Omental fat pad (tissue), 4 donors: ENCODE results near the gene XPC. TPM values are rescaled to one million over a fixed set of nuclear protein-coding genes. Genes with fewer than 3 reads are reported as not detected.

ENCODE experiments used
- ATAC-seq: fragments of 150-250 bp; one replicate; pipeline ENCODE4 v1.9.1; 2016; ENCODE audit warnings: mild to moderate bottlenecking, moderate library complexity; ENCODE audit not compliant: low FRiP score
- DNase-seq: peaks from one replicate; pipeline ENCODE4 v3.0.0-alpha.2; 2019; ENCODE audit warnings: low spot score
- total RNA-seq, 4 donors: library from RNA; depleted of rRNA; stranded (reverse); fragments of >200 nt; gene quantifications; one replicate each; pipeline ENCODE4 v1.1.0, GENCODE V29; 2016
- TF ChIP-seq, protein P1 (sequence below), 3 donors: fragments of 450-650 bp; IDR thresholded peaks; one replicate each; pipeline ENCODE4 v1.5.1; 2016 to 2017; ENCODE audit warnings: antibody characterized with exemption in 3 of 3, mild to moderate bottlenecking in 3 of 3, moderate library complexity in 2 of 3

Gene XPC
- total RNA-seq, 4 donors from 2014 or later: 26.5 to 47.8 (median 33.8) TPM

DNA sequence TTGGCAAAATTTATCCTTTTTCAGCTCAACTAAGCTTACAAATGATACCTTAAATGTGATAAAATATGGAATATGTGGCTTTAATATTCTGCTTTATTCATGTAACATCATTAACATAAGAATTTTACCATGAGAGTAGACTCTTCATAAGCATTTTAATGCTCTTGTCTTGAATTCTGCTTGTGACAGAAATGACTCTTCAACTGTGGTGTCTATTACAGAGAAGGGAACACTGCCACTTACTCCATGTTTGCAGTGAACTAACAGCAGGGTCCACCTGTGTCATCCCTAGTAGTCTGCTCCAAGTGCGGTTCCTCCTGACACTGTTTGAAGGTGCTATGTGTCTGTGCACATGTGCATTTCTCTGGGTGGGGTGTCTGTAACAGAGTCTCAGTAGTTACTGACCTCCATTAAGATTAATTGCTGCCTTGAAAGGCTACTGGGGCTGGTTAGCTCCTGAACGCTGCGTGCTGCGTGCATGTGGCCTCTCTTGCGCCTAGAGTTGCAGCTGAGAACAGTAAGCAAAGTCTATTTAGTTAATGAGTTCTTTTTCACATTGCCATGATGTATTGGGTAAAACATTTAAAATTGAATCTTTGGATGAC, 8.6 kb upstream of the XPC start:
- no peak for DNase-seq
- TF ChIP-seq, protein P1, sequence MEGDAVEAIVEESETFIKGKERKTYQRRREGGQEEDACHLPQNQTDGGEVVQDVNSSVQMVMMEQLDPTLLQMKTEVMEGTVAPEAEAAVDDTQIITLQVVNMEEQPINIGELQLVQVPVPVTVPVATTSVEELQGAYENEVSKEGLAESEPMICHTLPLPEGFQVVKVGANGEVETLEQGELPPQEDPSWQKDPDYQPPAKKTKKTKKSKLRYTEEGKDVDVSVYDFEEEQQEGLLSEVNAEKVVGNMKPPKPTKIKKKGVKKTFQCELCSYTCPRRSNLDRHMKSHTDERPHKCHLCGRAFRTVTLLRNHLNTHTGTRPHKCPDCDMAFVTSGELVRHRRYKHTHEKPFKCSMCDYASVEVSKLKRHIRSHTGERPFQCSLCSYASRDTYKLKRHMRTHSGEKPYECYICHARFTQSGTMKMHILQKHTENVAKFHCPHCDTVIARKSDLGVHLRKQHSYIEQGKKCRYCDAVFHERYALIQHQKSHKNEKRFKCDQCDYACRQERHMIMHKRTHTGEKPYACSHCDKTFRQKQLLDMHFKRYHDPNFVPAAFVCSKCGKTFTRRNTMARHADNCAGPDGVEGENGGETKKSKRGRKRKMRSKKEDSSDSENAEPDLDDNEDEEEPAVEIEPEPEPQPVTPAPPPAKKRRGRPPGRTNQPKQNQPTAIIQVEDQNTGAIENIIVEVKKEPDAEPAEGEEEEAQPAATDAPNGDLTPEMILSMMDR (IDR thresholded peaks at IDR 0.05): no peak
- ATAC-seq: no peak

DNA sequence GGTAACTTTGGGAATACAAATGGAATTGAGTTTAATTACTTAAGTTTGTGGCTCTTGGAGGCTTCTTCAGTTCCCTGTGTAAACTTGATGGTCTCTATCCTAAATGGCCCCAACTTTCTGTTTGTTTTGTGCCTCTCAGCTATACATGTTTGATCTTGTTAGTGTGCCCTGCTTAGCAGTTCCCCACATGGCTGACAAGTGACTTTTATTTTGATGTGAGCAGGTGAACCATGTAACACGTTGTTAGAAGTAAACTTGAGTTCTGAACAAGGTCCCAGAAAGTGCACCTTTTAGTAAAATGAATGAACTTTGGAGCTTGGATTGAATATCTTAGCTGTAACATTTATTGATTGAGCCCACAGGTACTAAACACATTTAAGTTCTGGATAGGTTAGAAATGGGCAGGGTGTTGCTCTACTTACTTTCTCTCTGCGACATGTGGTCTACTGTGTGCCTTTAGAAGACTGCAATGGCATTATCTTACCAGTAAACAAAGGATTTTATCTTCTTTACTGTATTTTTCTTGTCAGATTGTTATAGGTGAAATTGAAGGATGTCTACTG, 4.7 kb upstream of the XPC start:
- TF ChIP-seq, protein P1 (IDR thresholded peaks at IDR 0.05): no peak
- ATAC-seq (no peak), DNase-seq (no peak)

DNA sequence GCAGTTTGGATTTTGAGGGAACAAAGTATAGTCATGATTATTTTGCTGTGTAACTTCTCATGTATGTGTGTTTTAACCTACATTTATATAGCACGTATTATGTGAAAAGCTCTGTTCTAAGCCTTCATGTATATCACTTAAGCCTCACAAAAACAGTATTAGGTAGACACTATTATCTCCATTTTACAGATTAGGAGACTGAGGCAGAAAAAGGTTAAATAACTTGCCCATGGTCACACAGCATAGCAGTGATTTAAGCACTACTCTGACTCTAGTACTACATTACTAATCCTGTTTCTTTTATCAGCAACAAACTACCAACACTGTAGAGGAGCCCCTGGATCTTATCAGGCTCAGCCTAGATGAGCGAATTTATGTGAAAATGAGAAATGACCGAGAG, 2.9 kb upstream of the XPC start:
- no peak for DNase-seq
- TF ChIP-seq, protein P1 (IDR thresholded peaks at IDR 0.05): no peak
- no peak for ATAC-seq

DNA sequence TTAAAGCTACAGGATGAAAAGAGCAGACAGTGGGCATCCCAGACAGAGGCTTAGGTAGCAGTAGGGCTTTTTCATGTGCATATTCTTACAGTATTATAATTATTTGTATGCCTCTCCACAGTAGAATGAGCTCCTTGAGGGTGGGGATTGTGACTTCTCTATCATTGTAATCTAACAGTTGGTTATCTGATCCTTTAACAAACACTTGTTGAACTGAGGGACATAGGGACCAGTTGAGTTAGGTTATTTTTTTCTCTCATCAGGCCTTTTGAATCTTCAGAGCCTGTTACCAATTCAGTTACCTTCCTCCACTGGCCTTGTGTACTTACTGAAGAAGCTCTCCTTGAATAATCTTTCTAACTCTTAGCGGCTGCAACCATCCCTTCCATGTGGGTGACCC, 1.4 kb upstream of the XPC start:
- DNase-seq: no peak

DNA sequence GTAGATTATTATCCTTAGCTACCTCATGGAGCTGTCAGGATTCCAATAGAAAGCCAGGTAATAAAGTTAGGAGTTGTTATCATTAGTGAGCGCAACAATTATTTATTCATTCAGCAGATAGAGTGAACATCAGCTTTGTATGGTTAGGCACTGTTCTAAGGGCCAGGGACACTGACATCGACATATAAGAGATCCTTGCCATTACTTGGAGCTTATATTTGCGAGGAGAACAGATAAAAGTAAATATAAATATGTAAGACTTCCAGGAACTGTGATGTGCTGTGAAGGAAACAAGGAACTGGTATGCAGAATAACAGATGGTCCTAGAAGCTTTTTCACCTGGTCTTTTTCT, 689 bp upstream of the XPC start:
- DNase-seq (no peak), ATAC-seq (no peak)
- TF ChIP-seq, protein P1 (IDR thresholded peaks at IDR 0.05): no peak

More for the DNA sequence above, 1.4 kb upstream of the XPC start:
- TF ChIP-seq, protein P1 (IDR thresholded peaks at IDR 0.05): no peak
- ATAC-seq: no peak

DNA sequence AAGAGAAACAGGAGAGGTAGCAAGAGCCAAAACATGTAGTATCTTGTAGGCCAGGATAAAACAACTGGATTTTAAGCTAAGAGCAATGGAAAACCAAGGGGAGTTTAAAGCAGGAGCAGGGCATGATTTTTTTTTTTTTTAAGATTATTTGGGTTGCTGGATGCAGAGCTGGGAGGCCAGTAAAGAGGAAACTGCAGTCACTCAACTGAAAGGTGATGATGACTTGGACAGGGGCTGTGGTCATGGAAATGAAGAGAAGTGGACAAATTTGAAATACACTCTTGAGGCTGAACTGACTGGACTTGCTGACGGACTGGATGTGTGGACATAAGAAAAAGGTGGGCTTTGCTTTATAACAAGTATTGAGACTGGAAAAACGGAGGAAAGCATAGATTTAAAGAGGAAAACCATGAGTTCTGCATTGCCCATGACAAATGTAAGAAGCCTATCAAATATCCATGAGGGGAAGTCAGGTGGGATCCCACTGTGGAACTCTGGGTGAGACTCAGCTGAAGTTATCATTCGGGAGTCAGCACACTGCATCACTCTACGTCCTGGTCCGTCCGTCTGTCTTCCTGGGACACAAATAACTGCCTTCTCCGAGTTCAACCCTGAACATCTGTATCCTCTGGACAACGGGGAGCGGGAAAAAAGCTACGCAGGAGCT, 688 bp downstream of the XPC start:
- ATAC-seq (peak; percentile 50), DNase-seq (no peak)
- TF ChIP-seq, protein P1 (IDR thresholded peaks at IDR 0.05): no peak
